Heart left ventricle (tissue), 16 donors: Measurements from ENCODE around the gene PEAR1. TPM values are rescaled to one million over a fixed set of nuclear protein-coding genes. Genes with fewer than 3 reads are reported as not detected.

Source experiments
- ATAC-seq, 4 donors: fragments of 200-7000 bp; cut with Tn5 transposase; one replicate each; pipeline ENCODE4 v1.9.1; 2020 to 2022; ENCODE audit warnings: moderate library complexity in 4 of 4, mild to moderate bottlenecking in 3 of 4, moderate number of reproducible peaks in 1 of 4
- DNase-seq, 5 donors: peaks; one replicate each; pipeline ENCODE4 v3.0.0-alpha.2; 2020
- H3K27ac ChIP-seq, 12 donors: fragments of 200-600 bp; sonication (generic) in 4 of 12; one replicate each; pipeline versions ENCODE4 v1.5.0 to v1.8.0; 2016 to 2022; ENCODE audit warnings: mild to moderate bottlenecking in 2 of 12
- H3K27me3 ChIP-seq, 9 donors: fragments of 200-600 bp; sonication (generic) in 2 of 9; one replicate each; pipeline versions ENCODE4 v1.5.1 to v1.8.0; 2016 to 2022; ENCODE audit warnings: mild to moderate bottlenecking in 3 of 9
- H3K36me3 ChIP-seq, 9 donors: fragments of 200-600 bp; sonication (generic) in 2 of 9; one replicate each; pipeline versions ENCODE4 v1.5.0 to v1.8.0; 2018 to 2022; ENCODE audit warnings: mild to moderate bottlenecking in 2 of 9
- H3K4me1 ChIP-seq, 12 donors: fragments of 200-600 bp; sonication (generic) in 4 of 12; one replicate each; pipeline versions ENCODE4 v1.5.0 to v1.8.0; 2016 to 2022; ENCODE audit warnings: mild to moderate bottlenecking in 3 of 12
- H3K4me3 ChIP-seq, 12 donors: fragments of 200-600 bp; sonication (generic) in 4 of 12; one replicate each; pipeline versions ENCODE4 v1.5.0 to v1.8.0; 2017 to 2022; ENCODE audit warnings: mild to moderate bottlenecking in 9 of 12, moderate library complexity in 4 of 12
- H3K9me3 ChIP-seq, 12 donors: fragments of 200-600 bp; sonication (generic) in 4 of 12; one replicate each; pipeline versions ENCODE4 v1.5.0 to v1.8.0; 2016 to 2022; ENCODE audit warnings: mild to moderate bottlenecking in 1 of 12
- CTCF ChIP-seq, 12 donors: fragments of 200-600 bp; sonication (generic) in 4 of 12; IDR thresholded peaks; one replicate each; pipeline versions ENCODE4 v1.5.0 to v1.8.0; 2018 to 2022; ENCODE audit warnings: antibody characterized with exemption in 12 of 12, mild to moderate bottlenecking in 5 of 12
- POLR2A ChIP-seq, 2 donors: fragments of 450-650 bp; IDR thresholded peaks; one replicate each; pipeline ENCODE4 v1.6.1; 2017; ENCODE audit warnings: antibody characterized with exemption in 2 of 2, mild to moderate bottlenecking in 2 of 2, moderate library complexity in 2 of 2
- WGBS, 4 donors: extraction: QIAGEN DNeasy Blood & Tissue Kit in 2 of 4; methylation state at CpG; one replicate each; pipeline versions ENCODE4 v1.1.5 to v1.1.7; 2013 to 2018; 5-methylcytosine and 5-hydroxymethylcytosine counted together
- intact Hi-C, 10 donors: fragments of 100-400 bp; cut with DNase I; formaldehyde crosslinking; loops; one replicate each; pipeline versions ENCODE4 v1.11.1 to v1.14.2; 2022
- polyA plus RNA-seq, 2 donors: library from polyadenylated mRNA; stranded (reverse); fragments of 200-250 nt; gene quantifications; one replicate each; pipeline ENCODE4 v1.2.3, GENCODE V29; 2013
- total RNA-seq, 9 donors: library from RNA; depleted of rRNA in 2 of 9; stranded (reverse); fragments of >200 nt in 2 of 9; fragmentation: NEBNext Ultra II Directional in 3 of 9; extraction: Animal tissue kit (Norgen Biotek cat#: 25700) in 3 of 9; gene quantifications; one replicate each; pipeline versions ENCODE4 v1.1.0 to v1.2.4, GENCODE V29; 2016 to 2023
- donor health status: ischemic (EF 13 %, LVEDD 7.1; RV severe dilation, severe dysfunction).
- donor health status: healthy with polysubstance abuse.
- donor health status: DM: no; HTN: yes; CAD: no.
- donor health status: DM: no; HTN: no; CAD: no.
- donor health status: ischemic (EF 25% LVEDD 6.9; RV normal size, moderate dysfunction).
- donor health status: ischemic (EF 25% LVEDD 5.7; RV mildly dilated, moderate dysfunction).
- donor health status: healthy.
- donor health status: DM: yes; HTN: yes; CAD: no.
- donor health status: ischemic (EF 35%, LVEDD 5.7; RV mildly dilated, moderate dysfunction).
- donor health status: nonischemic (EF 11% LVEDD 7.7; RV severe dilation, severe dysfunction).
- donor health status: DM: yes; HTN: yes; CAD: no.
- donor health status: PGD.
- donor health status: ischemic (EF 29% LVEDD 5.4; RV normal size, mild dysfunction).
- donor health status: nonischemic (EF 23%, LVEDD 6.1; RV moderate dilation, normal function).

Gene PEAR1
- total and polyA plus RNA-seq, 11 donors, result 4.1 to 14.7 (median 7.1) TPM

- intact Hi-C loops, result no loop called here
- DNase-seq (peak in 1 of 5 donors; percentile 9), ATAC-seq (no peak)
- Histone ChIP-seq H3K36me3 (peaks cover 0 to 100% (median 97%) of the 10 kb centered on the region in 9 donors), H3K27me3 (no peaks in the 10 kb centered on the region), H3K27ac (no peak overlapping the region), H3K4me1 (no peaks in the 10 kb centered on the region), H3K4me3 (no peak overlapping the region), H3K9me3 (no peaks in the 10 kb centered on the region)
- WGBS, 4 donors, result 89 to 93% (median 90%) methylated on average over 10 of the region's 10 CpGs
- no peak for TF ChIP-seq CTCF (IDR thresholded peaks at IDR 0.05)
- no peak for TF ChIP-seq POLR2A (IDR thresholded peaks at IDR 0.05)
These were observed 48.2 kb downstream of the PEAR1 start for GRCh38 chr1:156941675-156942074.

GRCh38 chr1:156942176-156942575 lies 48.7 kb downstream of the PEAR1 start:
- WGBS, 4 donors, result 63 to 88% (median 72%) methylated on average over 3 of the region's 3 CpGs
- Histone ChIP-seq H3K27ac (no peak overlapping the region), H3K9me3 (no peaks in the 10 kb centered on the region), H3K4me1 (no peaks in the 10 kb centered on the region), H3K36me3 (peaks cover 0 to 100% (median 98%) of the 10 kb centered on the region in 9 donors), H3K27me3 (no peaks in the 10 kb centered on the region), H3K4me3 (no peak overlapping the region)
- no peak for ATAC-seq
- peak in 1 of 5 donors; percentile 13 for DNase-seq
- intact Hi-C loops, result no loop called here
- TF ChIP-seq CTCF (IDR thresholded peaks at IDR 0.05) (no peak), POLR2A (IDR thresholded peaks at IDR 0.05) (no peak)

- no peak overlapping the region for H3K27ac ChIP-seq
- WGBS, 4 donors, result 81 to 90% (median 88%) methylated on average over 7 of the region's 7 CpGs
- no peak for ATAC-seq
- TF ChIP-seq POLR2A (IDR thresholded peaks at IDR 0.05), result no peak
- intact Hi-C loops, result no loop called here
- no peaks in the 10 kb centered on the region for H3K9me3 ChIP-seq
- no peaks in the 10 kb centered on the region for H3K27me3 ChIP-seq
- peak in 1 of 5 donors; percentile 12 for DNase-seq
- H3K4me3 ChIP-seq, result no peak overlapping the region
- H3K36me3 ChIP-seq, result peaks cover 0 to 100% (median 98%) of the 10 kb centered on the region in 9 donors
- H3K4me1 ChIP-seq, result no peaks in the 10 kb centered on the region
These were observed 49.1 kb downstream of the PEAR1 start for GRCh38 chr1:156942576-156942975.

- 94 to 98% (median 96%) methylated on average over 3 of the region's 3 CpGs for WGBS, 4 donors
These were observed 50.2 kb downstream of the PEAR1 start for GRCh38 chr1:156943756-156944155.

More at GRCh38 chr1:156943756-156944155, 50.2 kb downstream of the PEAR1 start:
- Histone ChIP-seq H3K27me3 (no peaks in the 10 kb centered on the region), H3K4me1 (no peaks in the 10 kb centered on the region), H3K27ac (no peak overlapping the region), H3K4me3 (no peak overlapping the region), H3K36me3 (peaks cover 0 to 100% (median 99%) of the 10 kb centered on the region in 9 donors), H3K9me3 (no peaks in the 10 kb centered on the region)
- DNase-seq (peak in 1 of 5 donors; percentile 26), ATAC-seq (no peak)
- TF ChIP-seq CTCF (IDR thresholded peaks at IDR 0.05) (no peak), POLR2A (IDR thresholded peaks at IDR 0.05) (no peak)
- intact Hi-C loops, result no loop called here
